ENCODE data around the gene BBS9. TPM values are rescaled to one million over a fixed set of nuclear protein-coding genes. Genes with fewer than 3 reads are reported as not detected.

The BBS9 gene
- total RNA-seq, 1 donor from 2014 or later = 4.2 TPM

DNA sequence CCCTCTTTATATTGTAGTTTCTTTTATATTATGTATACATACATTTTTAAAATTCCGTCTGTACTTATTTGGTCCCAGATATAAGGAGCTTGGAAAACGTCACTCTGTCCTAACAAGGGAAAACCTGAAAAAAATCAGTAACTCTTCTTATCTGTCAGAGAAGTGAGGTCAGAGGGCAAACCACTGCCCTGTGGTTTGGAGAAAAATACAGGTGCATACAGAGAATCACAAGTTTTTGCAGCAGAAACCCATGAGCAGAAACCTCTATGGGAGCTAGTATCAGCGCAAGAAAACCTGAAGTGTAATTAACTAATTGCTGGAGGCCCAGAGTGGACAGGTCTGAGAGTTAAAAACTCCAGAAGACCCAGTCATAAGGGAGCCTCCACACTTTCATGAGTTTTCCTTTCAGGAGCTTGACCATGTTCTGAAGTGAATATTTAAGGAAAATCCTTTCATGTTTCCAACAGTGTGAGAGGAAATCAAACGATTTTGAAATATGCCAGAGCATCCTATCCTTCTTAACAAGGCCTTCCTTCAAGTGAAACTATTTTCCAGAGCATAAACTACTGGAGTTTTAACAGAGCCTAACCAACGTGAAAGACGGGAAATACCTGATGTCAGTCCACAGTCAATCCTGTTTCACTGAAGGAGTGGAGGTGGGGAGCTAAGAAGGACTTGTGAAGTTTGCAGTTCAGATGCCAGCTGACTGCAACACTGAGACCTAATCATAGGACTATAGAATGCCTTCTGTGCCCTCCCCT, 485.2 kb downstream of the BBS9 start:
- no peak for FAIRE-seq

DNA sequence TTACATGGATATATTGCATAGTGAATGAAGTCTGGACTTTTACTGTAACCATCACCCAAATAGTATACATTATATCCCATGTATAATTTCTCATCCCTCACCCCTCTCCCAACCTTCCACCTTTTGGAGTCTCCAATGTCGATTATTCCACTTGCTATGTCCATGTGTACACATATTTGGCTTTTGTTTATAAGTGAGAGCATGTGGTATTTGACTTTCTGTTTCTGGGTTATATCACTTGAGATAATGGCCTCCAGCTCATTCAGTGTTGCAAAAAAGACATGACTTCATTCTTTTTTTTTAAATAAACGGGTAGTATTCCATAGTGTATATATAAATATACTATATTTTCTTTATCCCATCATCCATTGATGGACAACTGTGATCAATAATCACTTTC, 487.4 kb downstream of the BBS9 start:
- DNase-seq (ENCODE audit: low read depth) = no peak
- Histone ChIP-seq H3K4me3 (ENCODE audit: low read depth, low read length) (no peak overlapping the region), H3K27me3 (ENCODE audit: control insufficient read depth, insufficient read depth, low read length) (no peaks in the 10 kb centered on the region), H3K36me3 (ENCODE audit: control insufficient read depth, insufficient read depth, low read length) (no peaks in the 10 kb centered on the region)
- TF ChIP-seq, protein P1, sequence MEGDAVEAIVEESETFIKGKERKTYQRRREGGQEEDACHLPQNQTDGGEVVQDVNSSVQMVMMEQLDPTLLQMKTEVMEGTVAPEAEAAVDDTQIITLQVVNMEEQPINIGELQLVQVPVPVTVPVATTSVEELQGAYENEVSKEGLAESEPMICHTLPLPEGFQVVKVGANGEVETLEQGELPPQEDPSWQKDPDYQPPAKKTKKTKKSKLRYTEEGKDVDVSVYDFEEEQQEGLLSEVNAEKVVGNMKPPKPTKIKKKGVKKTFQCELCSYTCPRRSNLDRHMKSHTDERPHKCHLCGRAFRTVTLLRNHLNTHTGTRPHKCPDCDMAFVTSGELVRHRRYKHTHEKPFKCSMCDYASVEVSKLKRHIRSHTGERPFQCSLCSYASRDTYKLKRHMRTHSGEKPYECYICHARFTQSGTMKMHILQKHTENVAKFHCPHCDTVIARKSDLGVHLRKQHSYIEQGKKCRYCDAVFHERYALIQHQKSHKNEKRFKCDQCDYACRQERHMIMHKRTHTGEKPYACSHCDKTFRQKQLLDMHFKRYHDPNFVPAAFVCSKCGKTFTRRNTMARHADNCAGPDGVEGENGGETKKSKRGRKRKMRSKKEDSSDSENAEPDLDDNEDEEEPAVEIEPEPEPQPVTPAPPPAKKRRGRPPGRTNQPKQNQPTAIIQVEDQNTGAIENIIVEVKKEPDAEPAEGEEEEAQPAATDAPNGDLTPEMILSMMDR (IDR thresholded peaks at IDR 0.05; ENCODE audit: insufficient read depth, low read length, severe bottlenecking) = no peak
- no peak for FAIRE-seq

More for the DNA sequence above, 485.2 kb downstream of the BBS9 start:
- Histone ChIP-seq H3K27me3 (ENCODE audit: control insufficient read depth, insufficient read depth, low read length) (no peaks in the 10 kb centered on the region), H3K36me3 (ENCODE audit: control insufficient read depth, insufficient read depth, low read length) (no peaks in the 10 kb centered on the region), H3K4me3 (ENCODE audit: low read depth, low read length) (no peak overlapping the region)
- peak; percentile 12 for DNase-seq (ENCODE audit: low read depth)
- TF ChIP-seq, protein P1 (IDR thresholded peaks at IDR 0.05; ENCODE audit: insufficient read depth, low read length, severe bottlenecking) = no peak

DNA sequence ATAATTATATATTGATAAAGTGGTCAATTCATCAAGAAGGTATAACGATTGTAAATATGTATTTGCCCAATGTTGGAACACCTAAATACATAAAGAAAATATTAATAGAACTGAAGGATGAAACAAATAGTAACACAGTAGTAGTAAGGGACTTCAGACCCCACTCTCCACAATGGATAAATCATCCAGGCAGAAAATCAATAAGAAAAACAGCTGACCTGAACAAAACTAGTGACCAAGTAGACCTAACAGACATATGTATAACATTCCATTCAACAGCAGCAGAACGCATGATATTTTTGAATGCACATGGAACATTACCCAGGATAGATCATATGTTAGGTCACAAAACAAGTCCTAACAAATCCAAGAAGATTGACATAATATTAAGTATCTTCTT, 489.9 kb downstream of the BBS9 start:
- H3K36me3 ChIP-seq (ENCODE audit: control insufficient read depth, insufficient read depth, low read length) = no peaks in the 10 kb centered on the region
- no peak for FAIRE-seq

DNA sequence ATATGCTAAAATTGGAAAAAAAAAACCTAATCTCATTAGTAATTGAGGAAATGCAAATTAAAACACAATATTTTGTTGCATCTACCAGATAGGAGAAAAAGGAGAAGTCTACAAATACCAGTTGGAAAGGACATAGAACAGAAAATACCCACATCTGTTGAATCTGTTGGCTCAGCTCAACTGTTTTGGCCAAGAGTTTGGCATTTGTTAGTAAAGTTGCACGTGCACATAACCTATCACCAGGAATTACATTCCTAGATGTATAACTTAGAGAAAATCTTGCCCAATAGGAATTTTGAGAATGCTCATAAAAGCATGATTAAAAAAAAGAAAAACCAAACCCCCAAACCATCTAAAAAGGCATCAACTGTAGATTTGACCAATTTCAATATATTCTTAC, 493.9 kb downstream of the BBS9 start:
- H3K36me3 ChIP-seq (ENCODE audit: control insufficient read depth, insufficient read depth, low read length) = no peaks in the 10 kb centered on the region
- no peak overlapping the region for H3K4me3 ChIP-seq (ENCODE audit: low read depth, low read length)
- H3K27me3 ChIP-seq (ENCODE audit: control insufficient read depth, insufficient read depth, low read length) = no peaks in the 10 kb centered on the region
- FAIRE-seq = no peak
- DNase-seq (ENCODE audit: low read depth) = no peak
- TF ChIP-seq, protein P1 (IDR thresholded peaks at IDR 0.05; ENCODE audit: insufficient read depth, low read length, severe bottlenecking) = no peak

More for the DNA sequence above, 489.9 kb downstream of the BBS9 start:
- TF ChIP-seq, protein P1 (IDR thresholded peaks at IDR 0.05; ENCODE audit: insufficient read depth, low read length, severe bottlenecking) = no peak
- no peaks in the 10 kb centered on the region for H3K27me3 ChIP-seq (ENCODE audit: control insufficient read depth, insufficient read depth, low read length)
- H3K4me3 ChIP-seq (ENCODE audit: low read depth, low read length) = no peak overlapping the region
- peak; percentile 13 for DNase-seq (ENCODE audit: low read depth)

DNA sequence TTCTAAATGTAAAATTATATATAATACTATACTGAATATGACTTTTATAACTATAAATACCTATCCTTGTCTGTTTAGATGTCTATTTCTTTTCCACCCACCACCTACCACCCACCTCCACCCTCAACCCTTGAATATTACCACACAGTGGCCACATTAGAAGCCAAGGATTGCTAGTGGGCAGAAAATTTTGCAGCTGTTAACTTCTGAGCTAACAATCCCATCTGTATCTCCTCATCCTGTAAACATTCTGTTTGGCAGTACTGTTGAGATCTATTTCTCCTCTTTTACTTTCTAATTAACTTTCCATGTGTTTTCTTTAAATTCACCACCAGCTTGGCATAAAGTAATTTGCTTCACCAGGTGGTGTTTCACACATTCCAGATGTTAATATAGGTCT, 494.9 kb downstream of the BBS9 start:
- no peak for FAIRE-seq
- DNase-seq (ENCODE audit: low read depth) = no peak
- Histone ChIP-seq H3K27me3 (ENCODE audit: control insufficient read depth, insufficient read depth, low read length) (no peaks in the 10 kb centered on the region), H3K36me3 (ENCODE audit: control insufficient read depth, insufficient read depth, low read length) (no peaks in the 10 kb centered on the region), H3K4me3 (ENCODE audit: low read depth, low read length) (no peak overlapping the region)
- TF ChIP-seq, protein P1 (IDR thresholded peaks at IDR 0.05; ENCODE audit: insufficient read depth, low read length, severe bottlenecking) = no peak

DNA sequence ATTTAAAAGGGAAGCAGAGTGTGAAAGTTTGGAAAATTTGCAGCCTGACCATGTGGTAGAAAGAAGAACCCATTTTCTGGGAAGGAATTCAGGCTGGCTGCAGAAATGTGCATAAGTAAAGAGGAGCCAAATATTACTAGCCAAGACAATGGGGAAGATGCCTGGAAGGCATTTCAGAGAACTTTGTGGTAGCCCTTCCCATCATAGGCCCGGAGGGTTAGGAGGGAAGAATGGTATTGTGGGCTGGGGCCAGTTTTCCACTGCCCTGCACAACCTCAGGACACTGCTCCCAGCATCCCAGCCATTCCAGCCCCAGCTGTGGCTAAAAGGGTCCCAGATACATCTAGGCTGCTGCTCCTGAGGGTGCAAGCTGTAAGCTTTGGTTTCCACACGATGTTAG, 497.5 kb downstream of the BBS9 start:
- H3K27me3 ChIP-seq (ENCODE audit: control insufficient read depth, insufficient read depth, low read length) = no peaks in the 10 kb centered on the region
- FAIRE-seq (no peak), DNase-seq (ENCODE audit: low read depth) (no peak)
- H3K4me3 ChIP-seq (ENCODE audit: low read depth, low read length) = no peak overlapping the region
- no peaks in the 10 kb centered on the region for H3K36me3 ChIP-seq (ENCODE audit: control insufficient read depth, insufficient read depth, low read length)
- TF ChIP-seq, protein P1 (IDR thresholded peaks at IDR 0.05; ENCODE audit: insufficient read depth, low read length, severe bottlenecking) = no peak

All from bronchial epithelial cell (primary cell).